Measurements from ENCODE around the gene SIRT3. TPM values are rescaled to one million over a fixed set of nuclear protein-coding genes. Genes with fewer than 3 reads are reported as not detected.
A peak's percentile ranks its signal among the peaks of the same experiment; 100 is the strongest.

Gene SIRT3
- total and polyA plus RNA-seq, 2 of the 13 experiments (the other 11 are each of a cell fraction or from before 2014, with no cell fraction given), result 15.1 to 18.2 TPM

- TF ChIP-seq ZFP41 (CRISPR knock-in tag; IDR thresholded peaks at IDR 0.05; ENCODE audit: borderline replicate concordance) (no peak), ZNF280B (CRISPR knock-in tag; IDR thresholded peaks at IDR 0.05; ENCODE audit: borderline replicate concordance) (no peak), MLXIP (CRISPR knock-in tag; IDR thresholded peaks at IDR 0.05; ENCODE audit: borderline replicate concordance) (0 out of 2 replicates have a peak, but pooled peaks have one; percentile 54), ZIK1 (CRISPR knock-in tag; IDR thresholded peaks at IDR 0.05; ENCODE audit: borderline replicate concordance, low read depth) (no peak), ZBTB37 (CRISPR knock-in tag; IDR thresholded peaks at IDR 0.05) (no peak), TGIF2 (CRISPR knock-in tag; IDR thresholded peaks at IDR 0.05) (0 out of 2 replicates have a peak, but pooled peaks have one; percentile 37), SNRNP70 (IDR thresholded peaks at IDR 0.05; ENCODE audit: low read depth, low read length) (no peak), FUBP1 (CRISPR knock-in tag; IDR thresholded peaks at IDR 0.05; ENCODE audit: borderline replicate concordance) (no peak), DRAP1 (CRISPR knock-in tag; IDR thresholded peaks at IDR 0.05) (peak; percentile 93), ASH2L (IDR thresholded peaks at IDR 0.05; ENCODE audit: insufficient read length, low read depth, low read length) (no peak), ZNF230 (CRISPR knock-in tag; IDR thresholded peaks at IDR 0.05) (no peak), ZNF816 (CRISPR knock-in tag; IDR thresholded peaks at IDR 0.05; ENCODE audit: borderline replicate concordance) (peak; percentile 89), HNRNPL (IDR thresholded peaks at IDR 0.05; ENCODE audit: low read depth, low read length) (no peak), FOXA1 (IDR thresholded peaks at IDR 0.05) (no peak), FOXA1 (CRISPR knock-in tag; IDR thresholded peaks at IDR 0.05) (peak; percentile 3; the same call in 1 of the 2 replicates), KDM4B (CRISPR knock-in tag; IDR thresholded peaks at IDR 0.05) (peak; percentile 66)
Measured at GRCh38 chr11:207208-207862, 28.8 kb downstream of the SIRT3 start, which contains the start of the genes BET1L and RIC8A (continued).
